Fibroblast of mammary gland (primary cell): Measurements from ENCODE around the gene PIEZO1.

Source experiments
- DNase-seq: peaks from one replicate; pipeline ENCODE4 v3.0.0-alpha.2; 2010; ENCODE audit warnings: low read depth
- H3K4me3 ChIP-seq: 2 replicates; pipeline ENCODE4 v1.5.1; 2011; ENCODE audit warnings: low read depth, mild to moderate bottlenecking, low read length, moderate library complexity; ENCODE audit not compliant: control insufficient read depth
- TF ChIP-seq, protein P1 (sequence below): conservative IDR thresholded peaks from 2 replicates; pipeline ENCODE4 v1.5.1; 2011; ENCODE audit warnings: low read depth, low read length, inconsistent platforms; ENCODE audit not compliant: control insufficient read depth, insufficient read depth

PIEZO1 gene

GRCh38 chr16:88732172-88732960 is 52.7 kb downstream of the PIEZO1 start:
- no peak overlapping the region for H3K4me3 ChIP-seq
- TF ChIP-seq, protein P1, sequence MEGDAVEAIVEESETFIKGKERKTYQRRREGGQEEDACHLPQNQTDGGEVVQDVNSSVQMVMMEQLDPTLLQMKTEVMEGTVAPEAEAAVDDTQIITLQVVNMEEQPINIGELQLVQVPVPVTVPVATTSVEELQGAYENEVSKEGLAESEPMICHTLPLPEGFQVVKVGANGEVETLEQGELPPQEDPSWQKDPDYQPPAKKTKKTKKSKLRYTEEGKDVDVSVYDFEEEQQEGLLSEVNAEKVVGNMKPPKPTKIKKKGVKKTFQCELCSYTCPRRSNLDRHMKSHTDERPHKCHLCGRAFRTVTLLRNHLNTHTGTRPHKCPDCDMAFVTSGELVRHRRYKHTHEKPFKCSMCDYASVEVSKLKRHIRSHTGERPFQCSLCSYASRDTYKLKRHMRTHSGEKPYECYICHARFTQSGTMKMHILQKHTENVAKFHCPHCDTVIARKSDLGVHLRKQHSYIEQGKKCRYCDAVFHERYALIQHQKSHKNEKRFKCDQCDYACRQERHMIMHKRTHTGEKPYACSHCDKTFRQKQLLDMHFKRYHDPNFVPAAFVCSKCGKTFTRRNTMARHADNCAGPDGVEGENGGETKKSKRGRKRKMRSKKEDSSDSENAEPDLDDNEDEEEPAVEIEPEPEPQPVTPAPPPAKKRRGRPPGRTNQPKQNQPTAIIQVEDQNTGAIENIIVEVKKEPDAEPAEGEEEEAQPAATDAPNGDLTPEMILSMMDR: no peak
- no peak for DNase-seq

DNA sequence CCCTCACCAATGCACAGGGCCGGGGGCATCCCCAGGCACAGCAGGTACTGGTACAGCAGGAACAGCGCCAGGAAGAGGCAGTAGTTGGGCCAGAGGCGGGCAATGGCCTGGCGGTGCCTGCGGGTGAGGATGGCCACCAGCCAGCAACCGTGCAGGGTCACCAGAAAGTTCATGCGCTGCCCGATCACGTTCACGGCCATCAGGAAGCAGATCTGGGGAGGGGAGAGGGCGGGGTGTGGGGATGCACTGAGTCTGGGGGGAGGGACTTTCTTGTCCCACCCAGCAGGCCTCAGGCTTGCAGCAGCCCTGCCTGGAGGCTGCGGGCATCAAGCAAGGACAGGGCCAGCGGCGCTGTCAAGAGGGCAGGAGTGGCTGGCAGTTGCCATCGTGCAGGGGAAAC is 53.3 kb downstream of the PIEZO1 start:
- TF ChIP-seq, protein P1: no peak
- H3K4me3 ChIP-seq: no peak overlapping the region
- DNase-seq: no peak

- no peak overlapping the region for H3K4me3 ChIP-seq
- no peak for DNase-seq
- TF ChIP-seq, protein P1: no peak
These were observed 54.1 kb downstream of the PIEZO1 start for GRCh38 chr16:88730632-88731607.

DNA sequence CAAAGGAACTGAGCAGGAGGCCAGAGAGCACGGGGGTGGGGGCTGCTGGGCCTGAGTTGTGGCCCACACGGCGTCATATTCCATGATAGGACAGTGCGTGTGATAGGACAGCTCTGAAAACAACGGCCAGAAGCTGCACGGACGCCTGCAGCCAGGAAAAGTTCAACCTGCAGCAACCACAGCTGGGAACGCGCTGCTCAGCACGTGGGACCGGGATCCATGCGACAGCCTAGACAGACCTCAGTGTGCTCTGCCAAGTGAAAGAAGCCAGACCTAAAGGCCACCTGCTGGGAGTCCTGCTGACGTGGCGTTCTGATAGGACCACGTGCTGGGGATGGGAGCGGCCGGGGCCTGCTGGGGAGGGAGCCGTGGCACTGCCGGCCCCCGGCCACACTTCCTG is 57.1 kb downstream of the PIEZO1 start:
- TF ChIP-seq, protein P1: no peak
- no peak for DNase-seq
- H3K4me3 ChIP-seq: no peak overlapping the region

DNA sequence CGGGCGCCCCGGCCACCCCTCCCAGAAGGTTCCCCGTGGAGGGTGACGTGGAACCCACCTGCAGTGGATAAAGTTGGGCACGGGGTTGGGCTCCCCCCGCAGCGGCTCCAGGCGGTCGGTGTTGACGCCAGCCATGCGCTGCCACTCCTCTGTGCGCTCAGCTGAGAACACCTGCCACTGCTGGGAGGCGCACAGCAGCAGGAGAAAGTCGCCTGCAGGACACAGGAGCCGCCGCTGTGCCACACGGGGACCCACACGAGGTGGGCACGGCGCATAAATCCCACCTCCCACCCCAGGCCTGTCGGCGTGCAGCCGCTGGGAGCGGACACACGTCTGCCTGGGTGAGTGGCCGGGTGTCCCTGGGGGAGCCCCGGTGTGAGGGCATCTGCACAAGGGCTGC is 58.0 kb downstream of the PIEZO1 start:
- no peak overlapping the region for H3K4me3 ChIP-seq

GRCh38 chr16:88726408-88726749 is 58.6 kb downstream of the PIEZO1 start:
- TF ChIP-seq, protein P1: no peak
- no peak overlapping the region for H3K4me3 ChIP-seq
- no peak for DNase-seq

More for the DNA sequence above, 58.0 kb downstream of the PIEZO1 start:
- TF ChIP-seq, protein P1: no peak
- no peak for DNase-seq
